Measurements from ENCODE around the gene CTTN. TPM values are rescaled to one million over a fixed set of nuclear protein-coding genes. Genes with fewer than 3 reads are reported as not detected.

CTTN gene
- polyA plus RNA-seq, 4 donors, result 132 to 226 (median 158) TPM

Other genes with a start within 250 kb of the CTTN start
- gene FADD, start 195.2 kb upstream of the CTTN start, polyA plus RNA-seq (ENCODE audit: insufficient read length in 4 of 4), result 10 to 100 TPM; 10.8 to 20.0 (median 13.3) TPM
- 10 to 100 TPM; 39.0 to 52.1 (median 48.2) TPM for gene PPFIA1, start 127.8 kb upstream of the CTTN start, polyA plus RNA-seq (ENCODE audit: insufficient read length in 4 of 4)

All from left renal pelvis (tissue), 4 donors.